ENCODE results near the gene MAD2L2. TPM values are rescaled to one million over a fixed set of nuclear protein-coding genes. Genes with fewer than 3 reads are reported as not detected.

MAD2L2 gene
- total RNA-seq, 4 donors from 2014 or later: 22.7 to 40.0 (median 32.5) TPM

DNA sequence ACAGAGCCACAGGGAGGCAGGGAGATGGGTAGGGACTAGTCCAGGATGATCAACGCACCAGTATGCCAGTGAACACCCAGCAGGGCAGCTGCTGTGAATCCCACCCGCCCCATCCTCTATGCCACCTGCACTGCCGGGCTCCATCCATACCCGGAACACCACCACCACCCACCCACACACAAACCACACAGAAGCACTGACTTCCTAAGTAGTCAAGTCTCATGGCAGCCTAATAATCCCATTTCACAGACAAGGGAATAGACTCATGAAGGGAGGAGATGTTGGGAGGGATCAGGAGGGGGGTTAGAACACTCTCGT lies 16.9 kb upstream of the MAD2L2 start:
- DNase-seq (ENCODE audit: low spot score in 2 of 2): no peak
- WGBS, 2 donors: 72 to 81% methylated on average over 5 of the region's 5 CpGs
- H3K4me3 ChIP-seq (ENCODE audit: low read depth, poor library complexity, severe bottlenecking): no peak overlapping the region
- TF ChIP-seq, protein P1, sequence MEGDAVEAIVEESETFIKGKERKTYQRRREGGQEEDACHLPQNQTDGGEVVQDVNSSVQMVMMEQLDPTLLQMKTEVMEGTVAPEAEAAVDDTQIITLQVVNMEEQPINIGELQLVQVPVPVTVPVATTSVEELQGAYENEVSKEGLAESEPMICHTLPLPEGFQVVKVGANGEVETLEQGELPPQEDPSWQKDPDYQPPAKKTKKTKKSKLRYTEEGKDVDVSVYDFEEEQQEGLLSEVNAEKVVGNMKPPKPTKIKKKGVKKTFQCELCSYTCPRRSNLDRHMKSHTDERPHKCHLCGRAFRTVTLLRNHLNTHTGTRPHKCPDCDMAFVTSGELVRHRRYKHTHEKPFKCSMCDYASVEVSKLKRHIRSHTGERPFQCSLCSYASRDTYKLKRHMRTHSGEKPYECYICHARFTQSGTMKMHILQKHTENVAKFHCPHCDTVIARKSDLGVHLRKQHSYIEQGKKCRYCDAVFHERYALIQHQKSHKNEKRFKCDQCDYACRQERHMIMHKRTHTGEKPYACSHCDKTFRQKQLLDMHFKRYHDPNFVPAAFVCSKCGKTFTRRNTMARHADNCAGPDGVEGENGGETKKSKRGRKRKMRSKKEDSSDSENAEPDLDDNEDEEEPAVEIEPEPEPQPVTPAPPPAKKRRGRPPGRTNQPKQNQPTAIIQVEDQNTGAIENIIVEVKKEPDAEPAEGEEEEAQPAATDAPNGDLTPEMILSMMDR (IDR thresholded peaks at IDR 0.05): no peak
- TF ChIP-seq POLR2A (IDR thresholded peaks at IDR 0.05): no peak
- intact Hi-C loops (cut with DNase I; ENCODE audit: low total_unique reads): no loop called here

DNA sequence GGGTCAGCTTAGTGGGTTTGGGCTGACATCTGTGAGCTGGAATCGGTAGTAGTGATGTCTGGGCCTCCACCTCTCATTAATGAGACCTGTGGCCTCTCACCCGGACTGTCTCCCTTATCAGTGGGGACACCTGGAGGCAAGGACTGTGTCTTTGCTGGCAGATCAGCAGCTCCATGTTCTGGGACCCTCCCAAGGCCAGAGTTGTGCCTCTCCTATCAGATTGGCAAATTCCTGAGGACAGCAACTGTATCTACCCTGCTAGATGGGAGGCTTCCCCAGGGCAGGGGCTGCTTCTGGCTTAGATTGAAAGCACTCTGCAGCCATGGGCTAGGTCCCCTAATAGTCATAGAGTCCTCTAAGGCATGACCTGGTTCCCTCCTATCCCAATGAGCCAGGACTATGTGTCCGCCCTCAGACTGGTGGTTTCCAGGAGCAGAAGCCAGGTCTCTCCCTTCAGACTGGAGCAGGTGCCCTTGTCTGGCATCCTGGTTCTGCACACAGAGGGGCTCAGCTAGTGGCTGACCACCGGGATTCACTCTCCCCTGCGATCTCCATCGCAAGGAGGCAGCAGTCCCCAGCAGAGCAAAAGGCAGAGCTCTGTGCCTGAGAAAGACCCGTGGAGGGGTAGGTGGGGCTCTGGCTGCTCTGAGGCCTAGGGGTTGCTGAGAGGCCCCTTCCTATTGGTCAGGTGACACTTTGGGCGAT lies 16.4 kb upstream of the MAD2L2 start:
- no peak overlapping the region for H3K4me3 ChIP-seq (ENCODE audit: low read depth, poor library complexity, severe bottlenecking)
- DNase-seq (ENCODE audit: low spot score in 2 of 2): no peak
- 74 to 75% methylated on average over 8 of the region's 8 CpGs for WGBS, 2 donors
- intact Hi-C loops (cut with DNase I; ENCODE audit: low total_unique reads): no loop called here
- TF ChIP-seq POLR2A (IDR thresholded peaks at IDR 0.05): no peak
- TF ChIP-seq, protein P1 (IDR thresholded peaks at IDR 0.05): no peak

DNA sequence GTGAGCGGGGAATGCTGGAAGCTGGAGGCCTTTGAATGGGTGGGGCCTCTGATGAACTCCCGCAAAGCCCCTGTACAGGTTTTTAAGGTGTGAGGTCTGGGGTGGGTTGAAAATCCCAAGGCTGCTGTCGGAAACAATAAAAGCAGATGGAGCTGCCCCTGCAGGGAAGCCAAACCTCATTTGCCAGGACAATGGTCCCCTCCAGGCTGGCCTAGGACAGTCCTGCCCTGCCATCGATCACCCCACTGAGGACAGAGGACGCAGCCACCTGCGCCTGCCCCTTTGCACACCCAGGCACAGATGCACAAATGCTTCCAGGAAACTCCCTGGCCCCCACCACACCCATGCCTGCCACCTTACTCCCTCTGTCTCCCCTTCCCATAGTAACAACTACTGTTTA lies 14.9 kb upstream of the MAD2L2 start:
- TF ChIP-seq, protein P1 (IDR thresholded peaks at IDR 0.05): no peak
- intact Hi-C loops (cut with DNase I; ENCODE audit: low total_unique reads): no loop called here
- no peak for DNase-seq (ENCODE audit: low spot score in 2 of 2)
- no peak overlapping the region for H3K4me3 ChIP-seq (ENCODE audit: low read depth, poor library complexity, severe bottlenecking)
- 81 to 84% methylated on average over 6 of the region's 6 CpGs for WGBS, 2 donors

DNA sequence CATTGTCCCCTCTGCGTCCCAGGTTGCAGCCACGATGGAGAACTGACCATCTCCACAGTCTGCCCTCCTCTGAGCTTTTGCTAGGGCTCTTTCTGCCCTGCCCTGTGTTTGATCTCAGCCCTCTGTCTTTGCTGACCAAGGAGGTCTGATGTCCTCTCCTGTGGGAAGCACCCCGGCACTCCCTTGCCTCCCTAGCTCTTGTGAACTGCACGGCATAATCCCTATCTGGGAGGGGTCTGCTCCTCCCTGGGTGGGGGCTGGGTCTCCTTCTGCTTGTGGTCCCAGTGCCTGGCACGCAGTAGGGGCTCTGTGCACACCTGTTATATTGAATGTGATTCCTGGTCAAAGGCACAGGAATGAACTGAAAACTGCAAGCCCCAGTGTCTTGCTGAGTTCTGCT lies 13.0 kb upstream of the MAD2L2 start:
- no peak overlapping the region for H3K4me3 ChIP-seq (ENCODE audit: low read depth, poor library complexity, severe bottlenecking)
- WGBS, 2 donors: 68 to 74% methylated on average over 5 of the region's 5 CpGs
- DNase-seq (ENCODE audit: low spot score in 2 of 2): no peak
- no peak for TF ChIP-seq POLR2A (IDR thresholded peaks at IDR 0.05)
- TF ChIP-seq, protein P1 (IDR thresholded peaks at IDR 0.05): no peak
- intact Hi-C loops (cut with DNase I; ENCODE audit: low total_unique reads): no loop called here

DNA sequence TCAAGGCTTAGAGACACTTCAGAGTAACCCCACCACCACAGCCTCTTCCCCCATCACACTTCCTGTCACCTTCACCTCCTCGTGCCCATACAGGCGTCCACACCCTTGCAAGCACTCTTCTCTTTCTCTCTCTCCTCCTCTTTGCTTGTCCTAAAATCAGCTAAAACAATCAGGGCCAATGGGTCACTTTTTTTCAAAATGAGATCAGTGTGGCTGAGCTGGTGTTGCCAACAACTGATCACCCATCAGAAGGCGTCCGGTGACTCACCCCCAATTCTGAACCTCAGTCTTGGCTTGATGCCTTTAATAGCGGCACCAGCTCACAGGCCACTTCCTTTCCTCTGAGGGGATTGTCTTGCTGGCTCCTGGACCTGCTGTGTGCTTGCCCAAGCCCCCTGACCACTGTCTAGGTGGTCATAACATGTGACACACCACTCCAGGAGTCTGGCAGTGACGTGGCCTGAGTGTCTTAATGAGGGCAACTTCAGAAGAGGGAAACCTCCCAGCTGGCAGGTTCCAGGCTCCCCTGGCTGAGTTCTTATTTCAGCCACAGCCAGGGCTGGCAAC lies 12.2 kb upstream of the MAD2L2 start:
- peak in 1 of 2 donors; percentile 22 for DNase-seq (ENCODE audit: low spot score in 2 of 2)
- intact Hi-C loops (cut with DNase I; ENCODE audit: low total_unique reads): no loop called here
- WGBS, 2 donors: 4 to 5% methylated on average over 6 of the region's 6 CpGs
- TF ChIP-seq, protein P1 (IDR thresholded peaks at IDR 0.05): no peak
- no peak for TF ChIP-seq POLR2A (IDR thresholded peaks at IDR 0.05)
- no peak overlapping the region for H3K4me3 ChIP-seq (ENCODE audit: low read depth, poor library complexity, severe bottlenecking)
